Measurements from ENCODE around the gene PPIB.

DNA sequence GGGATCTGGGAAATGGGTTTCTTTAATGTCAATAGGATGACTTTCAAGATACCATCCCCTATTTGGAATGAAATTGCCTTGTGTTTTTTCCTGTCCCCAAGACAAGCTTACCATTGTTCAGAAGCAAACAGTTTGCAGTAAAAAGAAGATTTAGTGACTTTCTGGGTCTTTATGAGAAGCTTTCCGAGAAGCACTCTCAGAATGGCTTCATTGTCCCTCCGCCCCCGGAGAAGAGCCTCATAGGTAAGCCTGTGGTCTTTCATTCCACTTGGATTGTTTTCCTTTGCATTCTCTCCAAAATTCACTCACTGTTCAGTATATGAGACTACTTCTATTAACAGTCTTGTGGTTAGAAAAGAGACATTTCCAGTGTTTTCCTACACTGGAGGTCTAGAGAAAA is 36.8 kb downstream of the PPIB start:
- TF ChIP-seq, protein P1, sequence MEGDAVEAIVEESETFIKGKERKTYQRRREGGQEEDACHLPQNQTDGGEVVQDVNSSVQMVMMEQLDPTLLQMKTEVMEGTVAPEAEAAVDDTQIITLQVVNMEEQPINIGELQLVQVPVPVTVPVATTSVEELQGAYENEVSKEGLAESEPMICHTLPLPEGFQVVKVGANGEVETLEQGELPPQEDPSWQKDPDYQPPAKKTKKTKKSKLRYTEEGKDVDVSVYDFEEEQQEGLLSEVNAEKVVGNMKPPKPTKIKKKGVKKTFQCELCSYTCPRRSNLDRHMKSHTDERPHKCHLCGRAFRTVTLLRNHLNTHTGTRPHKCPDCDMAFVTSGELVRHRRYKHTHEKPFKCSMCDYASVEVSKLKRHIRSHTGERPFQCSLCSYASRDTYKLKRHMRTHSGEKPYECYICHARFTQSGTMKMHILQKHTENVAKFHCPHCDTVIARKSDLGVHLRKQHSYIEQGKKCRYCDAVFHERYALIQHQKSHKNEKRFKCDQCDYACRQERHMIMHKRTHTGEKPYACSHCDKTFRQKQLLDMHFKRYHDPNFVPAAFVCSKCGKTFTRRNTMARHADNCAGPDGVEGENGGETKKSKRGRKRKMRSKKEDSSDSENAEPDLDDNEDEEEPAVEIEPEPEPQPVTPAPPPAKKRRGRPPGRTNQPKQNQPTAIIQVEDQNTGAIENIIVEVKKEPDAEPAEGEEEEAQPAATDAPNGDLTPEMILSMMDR (IDR thresholded peaks at IDR 0.05) = no peak
- no peak for TF ChIP-seq POLR2A (IDR thresholded peaks at IDR 0.05)
- TF ChIP-seq POLR2AphosphoS5 (IDR thresholded peaks at IDR 0.05) = no peak
